HG02759 (cell line): ENCODE data around the gene KIAA1191.
"Not testable (repeated sequence)": the region's sequence is repeated elsewhere in the genome, so short reads cannot be mapped to it uniquely, and the experiment has no call there.

Experiments
- ATAC-seq: cut with Tn5 transposase; IDR thresholded peaks from one replicate; pipeline ENCODE4 v1.9.1; 2021; ENCODE audit warnings: mild to moderate bottlenecking, moderate library complexity; ENCODE audit not compliant: unreplicated experiment

Gene KIAA1191, protein sequence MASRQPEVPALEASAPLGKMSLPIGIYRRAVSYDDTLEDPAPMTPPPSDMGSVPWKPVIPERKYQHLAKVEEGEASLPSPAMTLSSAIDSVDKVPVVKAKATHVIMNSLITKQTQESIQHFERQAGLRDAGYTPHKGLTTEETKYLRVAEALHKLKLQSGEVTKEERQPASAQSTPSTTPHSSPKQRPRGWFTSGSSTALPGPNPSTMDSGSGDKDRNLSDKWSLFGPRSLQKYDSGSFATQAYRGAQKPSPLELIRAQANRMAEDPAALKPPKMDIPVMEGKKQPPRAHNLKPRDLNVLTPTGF

DNA sequence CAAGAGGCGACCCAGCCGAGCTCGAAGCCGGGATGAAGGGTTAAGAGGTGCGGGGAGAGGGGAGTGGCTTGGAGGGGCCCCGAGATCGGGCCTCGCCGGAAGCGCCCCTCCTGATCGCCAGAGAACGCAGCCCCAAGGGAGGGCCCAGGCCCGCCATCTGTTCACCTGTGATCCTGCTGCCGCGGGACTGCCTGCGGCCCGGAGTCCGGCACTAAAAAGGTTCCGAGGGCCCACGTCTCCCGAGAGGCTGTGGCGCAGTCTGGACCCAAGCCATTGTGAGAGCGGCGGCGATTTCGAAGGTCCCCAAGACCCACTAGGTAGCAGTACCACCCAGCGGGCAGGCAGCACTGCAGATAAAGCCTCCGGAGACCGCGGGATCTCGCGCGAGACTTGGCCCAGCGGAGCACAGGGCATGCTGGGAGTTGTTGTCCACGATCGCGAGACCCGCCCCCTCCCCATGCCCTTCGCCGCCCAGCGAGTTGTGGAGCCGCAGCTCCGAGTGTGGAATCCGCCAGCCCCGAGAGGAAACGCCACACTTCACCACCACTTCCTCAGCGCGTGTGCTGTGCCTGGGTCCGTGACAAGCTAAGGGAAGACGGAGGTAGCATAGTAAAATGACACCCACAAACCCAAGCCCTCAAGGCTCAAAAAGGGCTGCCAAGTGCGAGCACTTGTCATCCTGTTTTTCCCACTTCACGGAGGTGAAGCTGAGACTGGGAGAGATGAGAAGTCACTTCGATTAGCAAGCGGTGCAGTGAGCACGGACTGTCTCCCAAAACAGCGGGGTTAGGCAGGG, at the start of gene KIAA1191:
Gene KIAA1191 (minus strand): TSS at position 328 of the 796 bp plus-strand sequence. CDS start 2,256 bp downstream, outside the sequence.
- ATAC-seq: peak; percentile 84

DNA sequence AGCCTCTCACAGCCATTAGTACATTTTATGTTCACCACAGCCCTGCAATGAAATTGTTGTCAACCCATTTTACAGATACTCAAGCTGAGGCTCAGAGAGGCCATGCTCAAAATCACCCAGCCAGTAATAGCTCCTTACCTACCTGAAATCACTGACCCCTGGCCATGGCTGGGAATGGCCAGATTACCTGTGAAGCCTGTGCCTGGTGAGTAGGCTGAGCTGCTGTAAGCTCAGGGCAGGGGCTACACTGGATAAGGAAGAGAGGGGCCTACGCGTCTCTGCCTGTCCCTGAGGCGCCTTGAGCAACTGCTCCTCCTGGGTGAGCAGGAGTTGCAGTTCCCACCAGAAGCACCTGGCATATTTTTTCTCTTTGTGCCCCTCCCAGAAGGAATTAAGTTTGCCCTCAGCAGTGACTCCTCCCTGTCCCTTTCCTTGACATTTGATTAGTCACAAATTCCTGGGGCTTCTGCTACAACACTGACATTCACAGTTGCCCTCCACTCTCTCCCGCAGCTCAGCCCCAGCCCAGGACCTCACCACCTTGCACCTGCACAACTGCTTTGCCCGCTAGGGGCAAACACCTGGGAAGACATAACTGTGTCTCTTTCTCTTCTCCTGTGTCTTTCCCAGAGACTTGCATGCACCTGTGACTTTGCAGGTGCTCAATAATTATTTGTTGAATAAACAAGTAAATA, 49.1 kb upstream of the KIAA1191 start:
- ATAC-seq: no peak

DNA sequence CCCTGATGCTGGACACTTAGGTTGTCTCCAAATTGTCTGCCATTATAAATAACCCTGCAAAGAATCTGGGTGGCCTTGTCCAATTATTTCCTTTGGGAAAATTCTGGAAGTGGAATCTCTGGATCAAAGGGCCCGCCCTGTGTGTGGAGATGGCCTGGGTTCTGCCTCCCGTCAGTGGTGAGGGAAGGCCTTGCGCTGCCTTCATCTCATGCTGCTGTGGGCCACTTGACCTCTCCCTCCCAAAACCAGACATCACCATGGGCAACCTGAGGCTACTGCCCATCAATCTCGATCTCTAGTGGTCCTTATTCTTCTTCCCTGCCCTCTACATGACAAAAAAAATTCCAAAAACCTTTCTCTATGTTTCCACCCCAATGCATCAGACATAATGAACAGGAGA, 48.2 kb upstream of the KIAA1191 start:
- ATAC-seq: no peak

DNA sequence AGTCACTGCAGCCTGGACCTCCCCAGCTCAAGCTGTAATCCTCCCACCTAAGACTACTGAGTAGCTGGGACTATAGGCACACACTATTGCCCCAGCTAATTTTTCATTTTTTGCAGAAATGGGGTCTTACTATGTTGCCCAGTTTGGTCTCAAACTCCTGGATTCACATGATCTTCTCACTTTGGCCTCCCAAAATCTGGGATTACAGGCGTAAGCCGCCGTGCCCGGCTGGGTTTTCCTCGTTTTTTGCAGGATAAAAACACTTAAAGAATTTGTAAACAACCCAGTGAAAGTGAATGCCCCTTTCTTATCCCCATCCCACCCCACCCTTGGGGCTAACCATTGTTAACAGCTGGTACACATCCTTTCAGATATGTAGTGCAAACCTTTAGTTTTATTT, 47.0 kb upstream of the KIAA1191 start:
- no peak for ATAC-seq

DNA sequence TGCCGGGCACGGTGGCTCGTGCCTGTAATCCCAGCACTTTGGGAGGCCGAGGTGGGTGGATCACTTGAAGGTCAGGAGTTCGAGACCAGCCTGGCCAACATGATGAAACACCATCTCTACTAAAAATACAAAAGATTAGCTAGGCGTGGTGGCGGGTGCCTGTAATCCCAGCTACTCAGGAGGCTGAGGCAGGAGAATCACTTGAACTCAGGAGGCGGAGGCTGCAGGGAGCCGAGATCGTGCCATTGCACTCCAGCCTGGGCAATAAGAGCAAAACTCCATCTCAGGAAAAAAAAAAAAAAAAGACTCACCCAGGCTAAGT, 46.6 kb upstream of the KIAA1191 start:
- ATAC-seq: not testable (repeated sequence)

DNA sequence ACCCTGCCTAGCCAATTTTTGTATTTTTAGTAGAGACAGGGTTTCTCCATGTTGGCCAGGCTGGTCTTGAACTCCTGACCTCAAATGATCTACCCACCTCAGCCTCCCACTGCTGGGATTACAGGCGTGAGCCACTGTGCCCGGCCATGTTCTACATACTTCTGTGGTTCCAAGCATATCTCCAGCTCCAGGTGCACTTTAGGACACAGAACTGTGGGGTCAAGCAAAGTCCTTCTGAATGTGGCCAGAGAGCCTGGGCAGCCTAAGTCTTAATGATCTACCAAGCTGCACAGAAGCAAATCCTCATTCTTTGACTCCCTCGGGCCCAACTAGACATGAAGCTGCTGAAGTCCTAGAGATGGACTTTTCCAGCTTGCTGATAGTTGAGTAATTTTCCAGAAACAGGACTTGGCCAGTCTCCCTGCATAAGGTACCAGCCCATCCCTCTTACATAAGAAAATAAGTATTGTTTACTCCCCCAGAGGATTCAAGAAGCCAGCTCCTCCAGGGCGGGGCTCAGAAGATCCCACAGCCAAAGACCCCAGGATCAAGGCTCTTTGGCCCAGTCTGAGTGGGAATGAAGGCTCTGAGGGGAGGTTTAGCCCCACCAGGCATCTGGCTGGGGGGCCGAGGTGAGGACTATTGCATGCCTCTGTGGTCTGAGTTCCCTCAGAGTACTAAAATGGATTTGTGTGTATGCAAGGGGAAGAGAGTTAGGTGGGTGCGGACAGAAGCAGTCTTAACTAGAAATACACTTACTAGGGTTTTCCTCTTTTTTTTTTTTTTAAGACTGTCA, 46.1 kb upstream of the KIAA1191 start:
- ATAC-seq: no peak

DNA sequence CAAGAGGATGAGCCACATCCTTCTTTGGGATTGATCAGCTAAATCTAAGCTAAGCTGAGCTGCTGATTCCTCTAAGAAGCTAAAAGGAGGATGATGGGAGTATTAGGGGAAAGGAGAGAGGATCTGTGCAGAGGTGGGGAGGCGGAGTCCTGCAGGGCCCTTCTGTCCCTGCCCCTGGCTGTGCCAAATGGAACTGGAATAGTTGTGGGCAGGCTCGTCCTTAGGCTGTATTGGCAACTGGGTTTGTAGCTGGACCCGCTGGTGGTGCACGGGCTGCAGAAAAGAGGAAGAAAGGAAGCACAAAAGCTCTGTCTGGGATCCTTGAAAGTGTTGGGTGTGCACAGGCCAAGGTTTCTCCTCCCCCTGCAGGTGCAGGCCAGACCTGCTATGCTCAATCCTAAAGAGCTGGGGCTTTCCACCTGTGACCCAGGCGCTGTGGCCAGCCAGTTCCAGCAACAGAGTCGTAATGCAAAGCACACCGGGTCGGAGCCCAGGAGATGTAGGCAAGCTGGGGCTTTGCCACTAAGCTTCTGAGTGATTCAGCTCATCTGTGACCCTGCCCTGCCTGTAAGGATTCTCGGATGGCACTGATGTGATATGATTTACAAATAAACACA, 45.0 kb upstream of the KIAA1191 start:
- ATAC-seq: no peak

DNA sequence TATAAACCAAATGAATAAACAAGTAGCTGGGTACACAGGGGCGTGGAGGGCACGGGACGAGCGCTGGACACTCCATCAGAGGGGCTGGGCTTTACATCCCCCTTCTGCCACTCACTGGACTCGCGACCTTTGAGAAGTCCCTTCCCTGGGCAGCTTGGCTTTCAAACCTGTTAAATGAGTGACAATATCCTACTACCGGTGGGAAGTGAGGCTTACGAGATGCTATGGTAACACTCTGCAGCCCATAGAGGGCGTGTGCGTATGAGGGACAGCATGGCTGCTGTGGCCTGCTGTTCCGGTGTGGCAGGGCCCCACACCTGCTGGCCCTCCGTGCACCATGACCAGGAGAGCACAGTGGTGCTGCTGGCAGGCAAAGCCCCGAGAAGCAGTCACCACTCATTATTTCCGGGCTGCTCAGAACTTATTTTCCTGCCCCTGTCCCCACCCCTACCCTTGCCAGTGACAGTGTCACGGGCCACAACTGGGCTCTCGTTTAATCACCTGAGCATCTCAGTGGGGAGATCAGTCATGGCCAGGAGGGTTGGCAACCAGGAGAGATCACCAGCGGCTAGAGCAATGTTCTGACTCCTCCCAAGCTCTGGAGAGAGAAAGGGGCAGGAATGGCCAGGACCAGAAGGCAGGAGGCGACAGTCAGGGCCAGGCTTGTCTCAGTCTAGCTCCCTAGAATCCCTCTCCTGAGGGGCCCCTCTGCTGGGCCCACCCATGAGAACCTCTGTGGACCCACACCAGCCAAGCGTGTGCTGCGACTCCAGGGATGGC, 44.3 kb upstream of the KIAA1191 start:
- no peak for ATAC-seq

DNA sequence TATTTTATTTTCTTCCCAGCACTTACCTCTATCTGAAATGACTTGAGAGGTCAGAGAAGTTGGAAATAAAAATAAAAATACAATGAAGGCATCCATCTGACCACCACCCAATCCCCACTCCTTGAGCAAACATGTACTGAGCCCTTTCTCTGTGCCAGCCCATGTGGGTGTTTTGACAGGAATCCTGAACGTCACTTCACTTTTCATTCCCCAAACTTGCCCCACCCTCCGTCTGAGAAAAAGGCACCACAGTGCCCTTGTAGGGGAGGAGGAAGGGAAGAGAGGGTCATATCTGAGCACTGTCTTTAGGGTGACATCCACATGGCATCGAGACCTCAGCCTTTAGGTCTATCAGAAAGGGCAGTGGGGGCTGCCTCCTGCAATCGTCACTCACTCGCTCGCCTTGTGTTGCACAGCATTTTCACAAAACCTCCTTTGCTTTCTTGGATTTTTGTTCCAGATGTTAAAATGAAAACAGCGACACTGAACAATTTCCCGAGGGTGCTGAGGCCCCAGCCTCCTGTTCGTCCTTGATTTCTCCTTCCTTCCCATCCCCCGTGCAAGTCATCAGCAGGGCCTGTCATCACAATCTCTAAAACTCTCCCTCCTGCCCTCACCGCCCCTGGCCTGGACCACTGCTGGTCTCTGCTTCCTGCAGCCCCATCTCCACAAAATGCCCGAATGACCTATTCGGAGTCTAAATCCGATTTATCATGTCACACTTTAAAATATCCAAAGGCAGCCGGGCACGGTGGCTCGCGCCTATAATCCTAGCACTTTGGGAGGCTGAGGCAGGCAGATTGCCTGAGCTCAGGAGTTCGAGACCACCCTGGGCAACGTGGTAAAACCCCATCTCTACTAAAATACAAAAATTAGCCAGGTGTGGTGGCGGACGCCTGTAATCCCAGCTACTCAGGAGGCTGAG, 40.0 kb upstream of the KIAA1191 start:
- no peak for ATAC-seq

DNA sequence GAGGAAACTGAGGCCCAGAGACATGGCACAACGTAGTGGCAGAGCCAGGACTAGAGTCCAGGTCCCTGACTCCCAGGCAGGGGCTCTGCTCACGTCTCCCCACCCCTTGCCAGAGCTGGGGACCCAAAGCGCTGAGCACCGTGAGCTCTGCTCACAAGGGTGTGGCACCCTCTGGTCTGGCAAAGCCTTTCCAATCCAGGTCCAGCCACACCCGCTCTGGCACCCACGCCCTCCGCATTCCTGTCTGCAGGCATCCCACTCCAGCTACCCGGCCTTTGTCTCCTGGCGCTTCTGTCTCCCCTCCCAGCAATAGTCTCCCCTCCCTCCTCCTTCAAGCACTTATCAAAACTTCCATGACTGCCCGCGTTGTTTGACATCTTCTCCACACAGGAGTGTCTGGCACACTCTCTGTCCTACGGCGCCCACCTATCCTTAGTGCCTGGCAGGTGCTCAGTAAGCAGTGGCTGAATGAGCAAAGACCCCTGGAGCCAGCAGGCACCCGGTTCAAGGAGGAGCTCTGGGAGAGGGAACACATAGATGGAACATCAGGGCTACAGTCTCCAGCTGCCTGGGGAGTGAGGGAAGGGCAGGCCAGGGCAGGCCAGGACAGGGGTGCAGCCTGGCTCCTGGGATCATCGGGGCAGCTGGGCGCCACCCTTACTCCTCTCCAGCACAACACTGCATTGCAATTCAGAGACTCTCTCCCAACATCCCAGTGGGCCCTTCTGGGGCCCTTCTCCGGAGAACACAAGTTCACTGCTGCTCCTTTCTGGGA, 39.0 kb upstream of the KIAA1191 start:
- ATAC-seq: no peak

DNA sequence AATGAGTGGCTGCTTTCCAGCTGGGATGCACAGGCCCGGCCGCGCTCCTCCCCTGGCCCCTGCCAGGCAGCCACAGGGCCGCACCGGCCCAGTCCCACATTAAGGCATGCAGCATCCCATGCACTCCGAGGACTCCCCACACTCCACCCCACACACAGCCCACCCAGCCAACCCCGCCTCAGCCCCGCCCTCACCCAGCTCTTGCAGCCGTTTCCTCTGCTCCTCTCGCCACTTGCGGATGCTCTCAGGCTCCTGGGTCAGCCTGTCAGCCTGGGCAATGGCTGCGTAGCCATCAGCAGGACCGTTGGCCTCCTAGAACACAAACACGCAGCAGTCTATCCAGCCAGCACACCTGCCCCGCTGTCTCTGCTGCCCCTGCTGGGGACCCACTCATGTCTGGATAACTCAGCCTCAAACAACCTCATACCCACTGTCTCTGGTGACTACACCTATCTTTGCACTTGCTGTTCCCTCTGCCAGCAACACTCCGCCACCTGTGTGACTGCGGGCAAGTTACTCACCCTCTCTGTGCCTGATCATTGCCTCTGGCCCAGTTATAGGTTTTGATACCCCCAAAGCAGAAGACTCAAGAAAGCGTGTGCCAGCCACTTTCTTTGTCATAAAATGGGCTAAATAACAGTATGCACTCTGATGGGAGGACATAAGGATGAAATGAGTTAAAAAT, 36.3 kb upstream of the KIAA1191 start:
- no peak for ATAC-seq

DNA sequence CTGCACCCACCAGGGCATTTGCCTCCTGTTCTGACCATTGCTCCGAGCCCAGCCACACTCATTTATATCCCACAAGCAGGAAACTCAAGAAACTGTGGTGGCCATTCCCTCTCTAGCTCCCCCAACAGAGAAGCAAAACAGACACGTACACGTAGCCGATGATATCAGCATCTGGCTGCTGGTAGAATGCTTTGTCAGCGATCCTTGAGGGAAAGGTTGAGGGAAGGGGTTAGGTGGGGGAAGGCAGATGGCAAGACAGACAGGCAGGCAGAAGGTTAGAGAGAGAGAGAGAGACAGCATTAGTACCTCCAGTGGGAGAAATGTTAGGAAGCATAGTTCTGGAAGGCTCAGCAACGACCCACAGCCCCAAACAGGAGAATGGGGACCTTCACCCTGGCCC, 34.8 kb upstream of the KIAA1191 start:
- no peak for ATAC-seq

DNA sequence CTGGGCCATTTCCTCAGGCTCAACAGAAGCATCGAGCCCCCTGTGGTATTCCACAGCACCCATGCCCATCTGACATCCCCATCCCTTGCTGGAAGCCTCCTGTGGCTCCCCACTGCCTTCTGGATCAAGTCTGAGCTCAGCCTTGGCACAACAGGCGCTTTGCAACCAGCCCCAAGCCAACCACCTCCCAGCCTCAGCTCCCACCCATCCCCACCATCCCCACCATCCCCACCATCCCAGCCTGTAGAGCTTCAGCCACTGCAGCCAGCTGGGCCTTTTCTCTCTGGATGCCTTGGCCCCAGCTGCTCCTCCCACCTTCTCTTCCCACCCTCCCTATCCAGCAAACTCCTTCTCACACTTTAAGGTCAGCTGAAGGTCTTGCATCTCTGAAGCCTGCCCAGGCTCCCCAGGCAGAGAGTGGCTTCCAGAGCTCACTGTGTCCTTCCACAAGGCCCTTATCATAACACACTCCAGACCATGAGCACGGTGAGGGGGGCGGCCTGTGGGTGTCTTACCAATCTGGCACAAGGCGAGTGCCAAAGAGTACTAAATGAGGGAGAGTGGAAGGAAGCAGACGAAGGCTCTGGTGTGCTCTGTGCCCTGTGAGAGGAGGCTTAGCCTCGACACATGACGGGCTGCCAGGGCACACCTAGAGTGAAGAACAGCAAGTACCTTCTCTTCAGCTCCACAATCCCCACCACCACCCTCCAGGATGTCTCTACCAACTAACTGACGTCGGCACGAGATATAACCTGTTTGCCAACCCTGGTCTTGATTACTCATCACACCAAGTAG, 33.5 kb upstream of the KIAA1191 start:
- no peak for ATAC-seq

DNA sequence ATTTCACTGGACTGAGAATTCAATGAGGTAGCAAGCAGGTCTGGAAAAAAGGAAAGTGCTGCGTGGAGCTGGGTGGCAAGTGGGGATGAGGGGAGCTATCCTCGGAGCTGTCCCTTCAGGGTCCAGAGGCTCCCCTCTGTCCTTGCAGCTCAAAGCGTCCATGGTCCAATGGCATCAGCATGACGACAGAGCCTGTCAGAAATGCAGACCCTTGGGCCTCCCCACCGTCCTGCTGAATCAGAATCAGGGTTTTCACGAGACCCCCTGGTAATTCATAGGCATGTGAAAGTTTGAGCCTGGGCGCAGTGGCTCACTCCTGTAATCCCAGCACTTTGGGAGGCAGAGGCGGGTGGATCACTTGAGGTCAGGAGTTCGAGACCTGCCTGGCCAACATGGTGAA, 32.5 kb upstream of the KIAA1191 start:
- no peak for ATAC-seq

DNA sequence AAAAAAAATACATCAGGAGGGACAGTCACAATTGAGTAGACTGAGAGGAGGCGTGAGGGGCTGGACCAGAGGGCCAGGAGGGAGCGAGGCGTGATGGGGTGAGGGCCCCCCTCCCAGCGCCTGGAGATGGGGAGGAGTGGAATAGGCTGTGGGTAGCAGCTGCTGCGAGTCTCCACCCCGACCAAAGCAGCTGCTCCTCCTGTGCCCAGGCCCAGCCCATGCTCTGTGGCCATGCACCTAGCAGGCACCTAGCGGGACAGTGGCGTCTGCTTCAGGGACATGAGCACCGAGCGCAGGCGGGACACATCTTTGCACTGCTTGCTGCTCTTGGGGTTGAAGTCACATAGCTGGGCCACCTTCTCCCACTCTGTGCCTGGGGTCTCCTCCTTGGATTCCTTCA, 31.0 kb upstream of the KIAA1191 start:
- no peak for ATAC-seq

DNA sequence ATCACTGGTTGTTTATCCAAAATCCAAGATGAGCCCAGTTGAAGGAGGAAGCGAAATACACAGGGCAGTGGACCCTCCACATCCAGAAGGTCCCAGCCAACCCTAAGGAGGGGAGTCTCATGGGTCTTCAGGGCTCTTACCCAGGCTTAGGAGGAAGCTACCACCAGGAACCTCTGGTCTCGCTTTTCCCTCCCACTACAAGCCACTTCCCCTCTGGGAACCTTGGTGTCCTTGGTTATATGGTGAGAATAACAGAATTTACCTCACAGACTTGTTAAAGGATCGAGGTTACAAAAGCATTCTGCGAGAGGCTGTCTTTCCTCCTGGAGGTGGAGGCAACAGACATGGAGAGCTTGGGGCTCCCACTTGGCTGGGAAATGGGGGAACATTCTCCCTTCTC, 30.4 kb upstream of the KIAA1191 start:
- ATAC-seq: no peak

DNA sequence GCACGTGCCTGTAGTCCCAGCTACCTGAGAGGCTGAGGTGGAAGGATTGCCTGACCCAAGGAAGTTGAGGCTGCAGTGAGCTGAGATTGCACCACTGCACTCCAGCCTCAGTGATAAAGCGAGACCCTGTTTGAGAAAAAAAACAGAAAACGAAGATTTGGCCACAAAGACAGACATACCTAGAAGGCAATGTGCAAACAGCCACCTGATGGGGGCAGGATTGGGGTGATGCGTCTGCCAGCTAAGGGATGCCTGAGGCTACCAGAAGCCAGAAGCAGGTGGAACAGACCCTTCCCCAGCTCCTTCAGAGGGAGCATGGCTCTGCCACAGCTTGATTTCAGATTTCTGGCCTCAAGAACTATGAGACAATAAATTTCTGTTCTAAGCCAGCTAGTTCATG, 29.9 kb upstream of the KIAA1191 start:
- ATAC-seq: no peak
